Measurements from ENCODE around the gene CHAF1A.

GRCh38 chr19:4429771-4430171, 27.3 kb downstream of the CHAF1A start:
- no peak for TF ChIP-seq POLR2A (IDR thresholded peaks at IDR 0.05; ENCODE audit: low read depth, low read length)
- TF ChIP-seq POLR2AphosphoS5 (IDR thresholded peaks at IDR 0.05; ENCODE audit: low read depth, low read length), result no peak

Measured in GM12891 (cell line).